Activated T-cell treated with anti-CD3 and anti-CD28 coated beads, Interleukin-2, amount 50 U/mL, for 4 hours (primary cell): ENCODE results near the gene PRSS48. TPM values are rescaled to one million over a fixed set of nuclear protein-coding genes. Genes with fewer than 3 reads are reported as not detected.

Experiments used
- ATAC-seq, 2 donors: fragments of 200-7000 bp; cut with Tn5 transposase; one replicate each; pipeline ENCODE4 v1.10.0; 2021
- DNase-seq: peaks from one replicate; pipeline ENCODE4 v3.0.0-alpha.2; 2020
- H3K27me3 Mint-ChIP-seq: one replicate; pipeline ENCODE4 v1.8.0; 2021; ENCODE audit warnings: low read depth, mixed read lengths
- H3K36me3 Mint-ChIP-seq: one replicate; pipeline ENCODE4 v1.8.0; 2022; ENCODE audit warnings: mixed read lengths; ENCODE audit not compliant: insufficient read depth
- H3K4me1 Mint-ChIP-seq: one replicate; pipeline ENCODE4 v1.8.0; 2021; ENCODE audit warnings: low read depth, mixed read lengths
- H3K4me3 Mint-ChIP-seq: one replicate; pipeline ENCODE4 v1.8.0; 2021; ENCODE audit warnings: mild to moderate bottlenecking, moderate library complexity, mixed read lengths
- H3K9me3 Mint-ChIP-seq: one replicate; pipeline ENCODE4 v1.8.0; 2021; ENCODE audit warnings: mixed read lengths
- total RNA-seq, 3 donors: library from RNA; stranded (reverse); gene quantifications; one replicate each; pipeline ENCODE4 v1.2.1, GENCODE V29; 2021

The PRSS48 gene
- total RNA-seq, 3 donors from 2014 or later: not detected

- Mint-ChIP-seq H3K9me3 (no peaks in the 10 kb centered on the region), H3K36me3 (no peaks in the 10 kb centered on the region), H3K4me3 (no peak overlapping the region), H3K4me1 (no peaks in the 10 kb centered on the region), H3K27me3 (no peaks in the 10 kb centered on the region)
- DNase-seq: no peak
- ATAC-seq: no peak
Measured at GRCh38 chr4:151340751-151341385, 63.9 kb downstream of the PRSS48 start.

Other genes with a start within 250 kb of the PRSS48 start
- 1,000 to 10,000 TPM; 2,226 to 2,409 (median 2,351) TPM for gene RPS3A, start 177.5 kb upstream of the PRSS48 start, total RNA-seq
- gene SH3D19, start 48.4 kb downstream of the PRSS48 start, total RNA-seq: under 1 TPM; 0.24 to 0.61 (median 0.56) TPM
- under 1 TPM; 0.08 to 0.15 (median 0.11) TPM for gene FHIP1A, start 132.0 kb downstream of the PRSS48 start, total RNA-seq